ENCODE measurements around the gene FGD5. TPM values are rescaled to one million over a fixed set of nuclear protein-coding genes. Genes with fewer than 3 reads are reported as not detected.
"Not testable (repeated sequence)": the region's sequence is repeated elsewhere in the genome, so short reads cannot be mapped to it uniquely, and the experiment has no call there.

FGD5 gene
- total RNA-seq, 1 donor from 2014 or later, result 0.14 TPM

DNA sequence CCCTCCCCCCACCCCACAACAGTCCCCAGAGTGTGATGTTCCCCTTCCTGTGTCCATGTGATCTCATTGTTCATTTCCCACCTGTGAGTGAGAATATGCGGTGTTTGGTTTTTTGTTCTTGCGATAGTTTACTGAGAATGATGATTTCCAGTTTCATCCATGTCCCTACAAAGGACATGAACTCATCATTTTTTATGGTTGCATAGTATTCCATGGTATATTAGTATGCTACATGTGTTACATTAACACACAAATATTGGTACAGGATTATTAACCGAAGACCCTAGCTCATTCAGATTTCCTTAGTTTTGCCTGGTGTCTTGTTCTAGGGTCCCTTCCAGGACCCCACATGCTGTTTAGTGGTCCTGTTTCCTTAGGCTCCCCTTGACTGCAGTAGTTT, 84.7 kb downstream of the FGD5 start:
- H3K4me3 Mint-ChIP-seq; H3K9me3 Mint-ChIP-seq; H3K36me3 Mint-ChIP-seq (ENCODE audit: low read depth); H3K4me1 Mint-ChIP-seq; intact Hi-C loops (cut with micrococcal nuclease); H3K27ac Mint-ChIP-seq; DNase-seq; H3K27me3 Mint-ChIP-seq: not testable (repeated sequence)

DNA sequence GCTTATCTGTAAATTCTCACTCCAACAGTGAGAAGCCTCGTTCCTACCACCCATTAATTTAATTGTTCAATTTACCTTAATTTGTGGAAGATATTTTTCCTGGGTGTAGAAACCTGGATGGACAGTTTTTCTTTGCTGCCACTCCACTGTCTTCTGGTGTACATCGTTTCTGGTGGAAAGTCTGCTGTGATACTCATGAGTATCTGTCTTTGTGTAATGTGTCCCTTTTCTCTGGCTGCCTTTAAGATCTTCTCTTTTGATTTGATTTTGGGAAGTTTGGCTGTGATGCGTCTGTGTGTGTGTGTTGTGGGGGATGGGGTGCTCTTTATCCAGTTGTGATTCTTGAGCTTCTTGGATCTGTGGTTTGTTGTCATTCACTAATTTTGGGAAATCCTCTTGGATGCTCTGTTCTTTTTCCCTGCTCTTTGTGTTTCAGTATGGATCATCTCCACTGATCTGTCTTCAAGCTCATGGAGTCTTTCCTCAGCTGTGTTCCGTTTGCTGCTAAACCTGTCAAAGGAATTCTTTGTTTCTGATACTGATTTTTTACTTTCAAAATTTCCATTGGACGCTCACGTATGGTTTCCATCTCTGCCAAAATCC, 86.4 kb downstream of the FGD5 start:
- intact Hi-C loops (cut with micrococcal nuclease), result no loop called here
- Mint-ChIP-seq H3K9me3 (peaks cover 6% of the 10 kb centered on the region), H3K27me3 (peaks cover 8% of the 10 kb centered on the region), H3K36me3 (ENCODE audit: low read depth) (no peaks in the 10 kb centered on the region), H3K27ac (no peak overlapping the region), H3K4me1 (no peaks in the 10 kb centered on the region), H3K4me3 (no peak overlapping the region)
- DNase-seq, result no peak

DNA sequence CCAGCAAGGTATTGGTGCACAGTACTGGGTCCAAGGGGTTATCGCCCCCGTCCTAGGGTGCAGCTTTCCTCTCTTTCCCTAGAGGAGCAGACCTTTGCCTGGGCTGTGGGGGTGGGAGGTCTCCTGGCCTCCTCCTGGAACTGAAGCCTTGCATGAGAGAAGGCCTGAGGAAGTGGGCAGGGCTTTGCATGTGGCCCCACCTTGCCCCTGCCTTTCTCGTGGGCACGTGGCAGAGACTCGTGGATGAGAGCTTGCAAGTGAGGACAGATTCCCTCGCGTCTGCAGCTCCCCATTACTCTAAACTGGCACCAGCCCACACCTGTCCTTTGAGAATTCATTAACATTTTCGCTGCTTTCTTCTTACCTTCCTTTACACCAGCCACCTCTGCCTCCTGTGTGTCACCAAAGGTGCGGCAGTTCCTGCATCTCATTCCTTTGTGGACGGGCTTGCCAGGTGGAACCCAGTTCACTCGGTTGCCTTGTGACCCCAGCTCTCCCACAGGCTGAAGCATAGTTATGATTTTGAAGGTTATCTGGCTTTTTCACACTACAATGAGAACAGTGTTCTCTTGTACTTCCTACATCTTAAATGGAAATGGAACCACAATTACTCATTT, 87.7 kb downstream of the FGD5 start:
- no peak for DNase-seq
- H3K4me3 Mint-ChIP-seq, result no peak overlapping the region
- H3K36me3 Mint-ChIP-seq (ENCODE audit: low read depth), result no peaks in the 10 kb centered on the region
- peaks cover 6% of the 10 kb centered on the region for H3K9me3 Mint-ChIP-seq
- intact Hi-C loops (cut with micrococcal nuclease), result no loop called here
- no peaks in the 10 kb centered on the region for H3K4me1 Mint-ChIP-seq
- peaks cover 9% of the 10 kb centered on the region for H3K27me3 Mint-ChIP-seq
- no peak overlapping the region for H3K27ac Mint-ChIP-seq

DNA sequence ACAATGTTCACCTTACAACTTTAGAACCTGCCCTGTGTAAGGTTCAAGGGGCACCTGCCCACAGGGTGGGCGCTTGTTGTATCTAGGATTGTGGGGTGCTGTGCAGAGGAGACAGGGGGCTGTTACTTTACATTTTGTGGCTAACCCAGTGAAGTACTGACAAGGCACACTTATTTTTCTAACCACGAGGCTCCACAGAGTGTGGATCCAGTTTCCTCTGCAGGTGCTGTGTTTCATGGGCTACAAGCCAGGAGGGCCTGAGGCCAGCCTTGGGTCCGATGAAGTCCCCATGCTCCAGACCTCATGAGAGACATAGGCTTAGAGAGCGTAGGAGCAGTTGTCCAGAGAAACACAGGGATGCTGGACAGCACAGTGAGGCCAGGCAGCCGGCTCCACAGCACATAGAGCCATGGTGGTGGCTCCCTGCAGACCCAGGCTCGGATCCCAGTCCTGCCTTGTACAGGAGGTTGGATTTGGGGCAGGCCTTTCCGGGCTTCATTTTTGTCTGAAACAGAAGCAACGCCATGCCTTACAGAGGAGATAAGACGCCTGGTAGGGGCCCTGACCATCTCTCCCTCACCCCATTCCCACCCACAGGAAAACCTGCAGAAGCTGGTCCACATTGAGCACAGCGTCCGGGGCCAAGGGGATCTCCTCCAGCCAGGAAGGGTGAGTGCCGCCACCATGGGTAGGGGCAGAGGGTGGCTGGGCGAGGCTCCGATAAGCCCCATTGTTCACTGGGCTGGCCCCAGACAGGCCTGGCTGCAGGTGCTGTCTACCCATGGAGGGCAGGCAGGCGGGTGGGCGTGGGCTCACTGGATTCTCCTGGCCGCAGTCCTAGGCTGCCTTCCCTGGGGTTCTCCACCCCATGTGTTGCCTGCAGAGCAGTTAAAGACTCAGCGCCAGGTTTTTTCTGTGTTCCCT, 88.5 kb downstream of the FGD5 start:
- Mint-ChIP-seq H3K4me3 (no peak overlapping the region), H3K27me3 (peaks cover 9% of the 10 kb centered on the region), H3K9me3 (peaks cover 6% of the 10 kb centered on the region), H3K36me3 (ENCODE audit: low read depth) (no peaks in the 10 kb centered on the region), H3K27ac (no peak overlapping the region), H3K4me1 (no peaks in the 10 kb centered on the region)
- intact Hi-C loops (cut with micrococcal nuclease), result no loop called here
- DNase-seq, result no peak

DNA sequence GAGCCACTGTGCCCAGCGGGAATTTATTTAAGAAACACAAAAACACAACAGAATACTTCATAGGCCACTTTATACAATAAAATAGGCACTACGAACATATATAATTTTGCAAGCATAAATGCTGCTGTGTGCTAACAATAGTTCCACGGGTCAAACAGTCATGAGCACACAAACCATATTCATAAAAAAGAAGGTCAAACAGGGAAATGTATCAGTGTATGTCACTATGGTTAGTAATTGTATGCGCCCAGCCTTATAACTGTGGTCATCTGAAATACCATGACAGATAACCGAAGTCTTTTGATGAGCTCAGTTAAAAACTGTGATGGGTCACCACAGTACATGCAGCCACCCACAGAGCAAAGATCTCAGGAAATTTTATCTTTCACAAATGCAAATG, 90.5 kb downstream of the FGD5 start:
- H3K4me3 Mint-ChIP-seq, result no peak overlapping the region
- intact Hi-C loops (cut with micrococcal nuclease), result no loop called here
- H3K4me1 Mint-ChIP-seq, result no peaks in the 10 kb centered on the region
- no peaks in the 10 kb centered on the region for H3K36me3 Mint-ChIP-seq (ENCODE audit: low read depth)
- H3K27ac Mint-ChIP-seq, result no peak overlapping the region
- DNase-seq, result no peak
- peaks cover 11% of the 10 kb centered on the region for H3K27me3 Mint-ChIP-seq
- H3K9me3 Mint-ChIP-seq, result peaks cover 6% of the 10 kb centered on the region

DNA sequence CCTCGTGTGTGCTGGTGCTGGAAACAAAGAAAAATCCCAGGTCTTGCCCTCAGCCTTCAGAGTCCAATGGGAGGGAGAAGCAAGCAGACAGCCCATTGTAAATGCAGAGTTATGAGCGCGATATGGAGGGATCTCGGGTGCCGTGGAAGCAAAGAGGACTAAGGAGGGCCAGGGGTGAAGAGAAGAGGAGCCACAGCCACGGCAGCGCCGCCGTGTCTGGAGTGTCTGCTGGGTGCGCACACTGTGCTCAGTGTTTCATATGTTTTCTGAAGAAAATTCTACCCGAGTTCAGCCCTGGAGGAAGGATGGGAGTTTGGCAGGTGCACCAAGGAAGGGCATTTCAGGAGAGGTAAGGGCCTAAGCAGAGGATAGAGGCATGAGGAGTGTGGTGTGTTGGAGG, 92.9 kb downstream of the FGD5 start:
- DNase-seq, result no peak
- no peak overlapping the region for H3K27ac Mint-ChIP-seq
- H3K36me3 Mint-ChIP-seq (ENCODE audit: low read depth), result no peaks in the 10 kb centered on the region
- no peak overlapping the region for H3K4me3 Mint-ChIP-seq
- peaks cover 7% of the 10 kb centered on the region for H3K27me3 Mint-ChIP-seq
- H3K9me3 Mint-ChIP-seq, result no peaks in the 10 kb centered on the region
- no peaks in the 10 kb centered on the region for H3K4me1 Mint-ChIP-seq
- intact Hi-C loops (cut with micrococcal nuclease), result no loop called here

DNA sequence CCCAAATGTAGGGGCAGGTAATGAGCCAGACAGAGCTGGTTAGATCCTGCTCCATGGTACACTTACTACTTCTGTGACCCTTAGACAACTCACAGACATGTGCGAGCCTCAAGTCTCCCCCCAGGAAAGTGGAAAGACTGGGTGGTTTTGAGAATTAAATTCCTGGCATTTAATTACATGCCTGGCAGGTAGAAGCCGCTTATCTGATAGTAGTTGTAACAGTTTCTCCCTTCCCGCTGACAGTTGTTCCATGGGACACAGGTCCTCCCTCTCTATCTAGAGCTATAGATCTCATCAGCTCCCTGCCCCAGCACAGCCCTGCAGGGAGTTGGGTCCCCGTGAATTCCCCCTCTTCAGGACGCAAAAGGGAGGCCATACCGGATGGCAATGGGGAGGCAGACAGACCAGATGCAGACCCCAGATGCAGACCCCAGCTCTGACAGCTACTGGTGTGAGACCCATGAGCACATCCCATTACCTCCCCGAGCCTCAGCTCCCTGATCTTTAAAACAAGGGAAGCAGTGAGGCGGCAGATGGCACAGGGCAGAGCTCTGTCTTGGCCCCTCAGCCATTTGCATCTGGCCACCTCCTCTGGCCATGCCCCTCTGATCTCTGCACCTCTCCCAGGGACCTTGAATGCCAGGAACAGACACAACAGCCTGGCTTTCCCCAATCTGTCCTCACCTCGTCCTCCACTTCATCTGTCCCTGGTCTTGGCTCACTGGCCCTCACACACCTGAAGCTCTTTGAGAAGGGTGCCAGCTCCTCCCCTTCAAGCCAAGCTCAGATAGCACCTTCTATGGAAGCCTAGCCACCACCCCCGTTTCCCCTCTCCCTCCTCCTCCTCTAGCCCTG, 94.5 kb downstream of the FGD5 start:
- Mint-ChIP-seq H3K36me3 (ENCODE audit: low read depth) (no peaks in the 10 kb centered on the region), H3K4me1 (no peaks in the 10 kb centered on the region), H3K9me3 (no peaks in the 10 kb centered on the region), H3K4me3 (no peak overlapping the region), H3K27ac (no peak overlapping the region), H3K27me3 (peaks cover 7% of the 10 kb centered on the region)
- intact Hi-C loops (cut with micrococcal nuclease), result no loop called here
- no peak for DNase-seq

DNA sequence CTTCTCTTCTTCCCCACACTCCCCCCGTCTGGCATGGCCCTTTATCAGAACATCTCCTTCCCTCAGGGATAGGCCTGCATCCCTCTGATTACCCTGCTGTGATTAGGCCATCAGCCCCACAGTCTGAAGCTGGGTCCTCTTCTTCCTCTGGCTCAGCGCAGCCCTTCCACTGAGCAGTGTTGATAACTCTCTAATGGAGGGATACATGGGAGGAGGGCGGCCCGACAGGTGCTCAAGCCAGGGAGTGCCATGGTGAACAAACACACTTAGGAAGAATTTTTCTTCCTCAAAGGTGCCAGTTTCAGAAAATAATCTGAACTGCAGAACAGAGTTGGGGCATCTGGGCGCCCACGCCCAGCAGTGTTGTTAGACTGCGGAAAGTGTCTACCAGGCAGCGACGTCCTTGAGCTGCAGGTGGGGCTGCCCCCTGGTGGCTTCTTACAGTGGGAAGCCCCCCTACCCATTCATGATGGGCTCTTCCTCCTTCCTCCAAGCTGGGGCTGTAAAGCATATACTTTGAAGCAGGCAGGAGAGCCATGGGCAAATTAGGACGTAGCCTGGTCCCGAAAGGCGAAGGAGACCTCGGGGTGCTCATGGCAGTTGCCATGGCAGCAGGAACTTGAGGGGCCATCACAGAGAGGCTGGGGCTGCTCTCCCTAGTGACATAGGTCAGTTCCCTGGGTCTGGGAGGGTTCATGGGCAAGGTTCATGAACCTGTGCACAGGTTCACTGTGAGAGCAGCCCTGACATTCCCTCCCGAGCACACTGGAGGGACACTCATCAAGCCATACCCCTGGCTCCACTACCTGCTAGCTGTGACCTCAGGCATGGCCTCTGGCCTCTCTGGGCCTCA, 95.4 kb downstream of the FGD5 start:
- intact Hi-C loops (cut with micrococcal nuclease), result no loop called here
- H3K27me3 Mint-ChIP-seq, result peaks cover 7% of the 10 kb centered on the region
- no peaks in the 10 kb centered on the region for H3K36me3 Mint-ChIP-seq (ENCODE audit: low read depth)
- DNase-seq, result no peak
- H3K9me3 Mint-ChIP-seq, result no peaks in the 10 kb centered on the region
- H3K27ac Mint-ChIP-seq, result no peak overlapping the region
- H3K4me3 Mint-ChIP-seq, result no peak overlapping the region
- H3K4me1 Mint-ChIP-seq, result no peaks in the 10 kb centered on the region

DNA sequence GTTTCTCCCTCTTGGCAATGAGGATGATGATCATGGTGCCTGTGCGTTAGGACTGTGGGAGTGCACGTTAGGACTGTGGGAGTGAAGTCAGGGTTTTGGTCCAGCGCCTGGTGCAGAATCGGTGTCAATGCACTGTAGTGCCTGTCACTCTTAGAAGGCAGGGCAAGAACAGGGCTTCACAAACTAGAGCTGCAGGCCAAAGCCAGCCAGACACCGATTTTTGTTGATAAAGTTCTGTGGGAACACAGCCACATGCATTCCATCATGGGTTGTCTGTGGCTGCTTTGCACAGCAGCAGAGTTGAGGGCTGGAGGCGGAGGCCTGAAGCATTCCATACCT, 96.0 kb downstream of the FGD5 start:
- no peak for DNase-seq
- Mint-ChIP-seq H3K4me1 (no peaks in the 10 kb centered on the region), H3K36me3 (ENCODE audit: low read depth) (no peaks in the 10 kb centered on the region), H3K27me3 (peaks cover 7% of the 10 kb centered on the region), H3K9me3 (no peaks in the 10 kb centered on the region), H3K4me3 (no peak overlapping the region), H3K27ac (no peak overlapping the region)
- intact Hi-C loops (cut with micrococcal nuclease), result no loop called here

DNA sequence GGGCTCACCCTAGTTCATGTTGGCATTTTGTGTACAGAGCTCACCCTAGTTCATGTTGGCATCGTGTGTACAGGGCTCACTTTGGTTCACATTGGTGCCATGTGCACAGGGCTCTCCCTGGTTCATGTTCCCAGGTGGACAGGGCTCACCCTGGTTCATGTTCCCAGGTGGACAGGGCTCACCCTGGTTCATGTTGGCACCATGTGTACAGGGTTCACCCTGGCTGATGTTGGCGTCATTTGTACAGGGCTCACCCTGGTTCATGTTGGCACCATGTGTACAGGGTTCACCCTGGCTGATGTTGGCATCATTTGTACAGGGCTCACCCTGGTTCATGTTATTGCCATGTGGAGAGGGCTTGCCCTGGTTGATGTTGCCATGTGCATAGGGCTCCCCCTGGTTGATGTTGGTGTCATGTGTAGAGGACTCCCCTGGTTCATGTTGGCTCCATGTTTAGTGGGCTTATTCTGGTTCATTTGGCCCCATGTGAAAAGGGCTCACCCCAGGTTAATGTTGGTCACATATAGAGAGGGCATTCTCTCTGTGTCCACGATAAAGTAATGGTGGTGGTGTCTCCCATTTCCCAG, 97.0 kb downstream of the FGD5 start:
- H3K27ac Mint-ChIP-seq, result no peak overlapping the region
- peak; percentile 80 for DNase-seq
- no peaks in the 10 kb centered on the region for H3K36me3 Mint-ChIP-seq (ENCODE audit: low read depth)
- H3K4me1 Mint-ChIP-seq, result no peaks in the 10 kb centered on the region
- H3K9me3 Mint-ChIP-seq, result no peaks in the 10 kb centered on the region
- peaks cover 7% of the 10 kb centered on the region for H3K27me3 Mint-ChIP-seq
- H3K4me3 Mint-ChIP-seq, result no peak overlapping the region
- intact Hi-C loops (cut with micrococcal nuclease), result no loop called here

DNA sequence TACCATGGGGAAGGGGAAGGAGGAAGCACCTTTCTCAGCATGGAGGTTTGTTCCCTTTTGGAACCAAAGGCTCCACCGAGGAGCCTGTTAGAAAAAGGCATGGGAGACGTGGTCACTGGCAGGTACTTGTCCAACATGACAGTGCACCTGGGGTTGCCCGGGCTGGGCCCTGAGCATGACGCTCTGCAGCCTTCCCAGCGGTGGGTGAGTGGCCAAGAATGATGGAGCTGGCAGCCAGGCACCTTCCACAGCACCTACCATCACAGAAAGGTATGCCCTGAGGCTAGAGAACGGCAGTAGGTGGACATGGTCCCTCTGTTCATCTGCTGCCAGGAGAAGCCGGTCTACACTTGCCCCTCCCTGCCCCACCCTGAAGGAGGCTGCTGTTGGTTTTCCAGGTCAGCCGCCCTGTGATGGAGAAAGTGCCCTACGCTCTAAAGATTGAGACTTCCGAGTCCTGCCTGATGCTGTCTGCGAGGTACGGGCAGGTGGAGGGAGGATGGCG, 99.6 kb downstream of the FGD5 start:
- DNase-seq, result no peak
- peaks cover 2% of the 10 kb centered on the region for H3K27me3 Mint-ChIP-seq
- intact Hi-C loops (cut with micrococcal nuclease), result no loop called here

DNA sequence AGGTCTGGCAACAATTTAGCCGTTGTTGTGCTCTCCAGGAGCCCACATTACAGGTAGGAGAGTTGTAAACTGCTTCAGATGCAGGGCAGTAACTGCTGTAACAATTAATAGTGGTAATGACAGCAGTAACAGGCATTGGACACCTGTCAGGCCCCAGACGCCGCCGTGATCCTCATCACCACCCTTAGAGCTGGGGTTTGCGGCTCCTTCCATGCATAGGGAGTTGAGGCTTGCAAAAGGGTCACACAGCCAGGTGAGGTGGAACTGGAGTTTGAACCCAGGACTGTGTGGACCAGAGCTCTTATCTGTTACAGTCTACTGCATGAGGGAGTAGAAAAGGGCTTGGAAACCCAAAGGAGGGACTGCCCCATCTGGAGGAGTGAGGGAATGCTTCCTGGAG, 101.8 kb downstream of the FGD5 start:
- no peak for DNase-seq
- H3K27ac Mint-ChIP-seq, result no peak overlapping the region
- intact Hi-C loops (cut with micrococcal nuclease), result loop anchor here (2.0 kb wide), 1 partner anchor 660 kb away; no protein-coding TSS in a partner anchor
- H3K27me3 Mint-ChIP-seq, result no peaks in the 10 kb centered on the region
- H3K4me3 Mint-ChIP-seq, result no peak overlapping the region
- H3K9me3 Mint-ChIP-seq, result no peaks in the 10 kb centered on the region
- no peaks in the 10 kb centered on the region for H3K4me1 Mint-ChIP-seq
- no peaks in the 10 kb centered on the region for H3K36me3 Mint-ChIP-seq (ENCODE audit: low read depth)

More for the DNA sequence above, 99.6 kb downstream of the FGD5 start:
- Mint-ChIP-seq H3K9me3 (no peaks in the 10 kb centered on the region), H3K27ac (no peak overlapping the region), H3K36me3 (ENCODE audit: low read depth) (no peaks in the 10 kb centered on the region), H3K4me3 (no peak overlapping the region), H3K4me1 (no peaks in the 10 kb centered on the region)
